ENCODE data around the gene THAP6. TPM values are rescaled to one million over a fixed set of nuclear protein-coding genes. Genes with fewer than 3 reads are reported as not detected.

Gene THAP6
- polyA plus RNA-seq, 5 donors: 17.8 to 39.9 (median 32.4) TPM

DNA sequence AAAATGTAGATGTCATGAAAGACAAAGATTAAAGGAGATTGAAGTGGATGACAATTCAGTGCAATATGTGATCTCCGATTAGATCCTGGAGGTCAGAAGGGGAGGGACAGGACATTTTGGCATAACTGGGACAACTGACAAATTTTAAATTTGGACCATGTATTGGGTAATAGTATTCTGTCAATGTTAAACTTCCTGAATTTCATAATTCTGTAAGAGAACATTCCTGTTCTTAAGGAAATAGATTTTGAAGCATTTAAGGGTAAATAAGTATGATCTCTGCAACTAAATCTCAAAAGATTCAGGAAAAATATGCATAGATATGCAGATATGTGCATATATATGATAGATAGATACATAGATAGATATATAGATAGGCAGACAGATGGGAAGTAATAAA lies 52.6 kb downstream of the THAP6 start:
- no peak for DNase-seq

DNA sequence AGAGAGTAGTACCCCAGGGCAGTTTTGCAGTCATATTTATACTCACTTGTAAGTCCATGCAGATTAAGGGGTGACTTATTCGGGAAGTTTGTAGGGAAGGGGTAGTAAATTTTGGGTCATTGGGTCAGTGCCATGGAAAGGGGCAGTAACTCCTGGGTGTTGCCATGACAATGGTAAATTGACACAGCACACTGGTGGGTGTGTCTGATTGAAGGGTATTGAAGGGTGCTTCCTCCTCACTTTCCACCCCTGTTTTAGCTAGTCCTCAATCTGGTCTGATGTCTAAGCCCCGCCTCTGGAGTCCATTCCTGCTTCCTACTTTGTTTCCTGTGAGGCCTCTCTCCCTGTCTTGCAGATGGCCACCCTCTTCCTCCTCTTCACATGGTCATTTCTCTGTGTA lies 53.5 kb downstream of the THAP6 start:
- no peak for DNase-seq

Other genes with a start within 250 kb of the THAP6 start
- 10 to 100 TPM; 31.9 to 47.3 (median 44.0) TPM for gene RCHY1, start 70 bp upstream of the THAP6 start, polyA plus RNA-seq (ENCODE audit: insufficient read depth in 1 of 5, insufficient read length in 5 of 5, low replicate concordance in 1 of 5)
- gene ODAPH, start 41.6 kb downstream of the THAP6 start, polyA plus RNA-seq (ENCODE audit: insufficient read depth in 1 of 5, insufficient read length in 5 of 5, low replicate concordance in 1 of 5): under 1 TPM in 3 of 5 donors, not detected in 2; 0.08 to 0.64 (median 0.19) TPM
- gene CDKL2, start 116.1 kb downstream of the THAP6 start, polyA plus RNA-seq (ENCODE audit: insufficient read depth in 1 of 5, insufficient read length in 5 of 5, low replicate concordance in 1 of 5): 1 to 10 TPM; 2.4 to 6.2 (median 5.5) TPM
- 100 to 1,000 TPM in 4 of 5 donors, 10 to 100 TPM in 1; 97.6 to 157 (median 127) TPM for gene G3BP2, start 158.9 kb downstream of the THAP6 start, polyA plus RNA-seq (ENCODE audit: insufficient read depth in 1 of 5, insufficient read length in 5 of 5, low replicate concordance in 1 of 5)
- 10 to 100 TPM; 65.2 to 87.4 (median 76.7) TPM for gene USO1, start 210.1 kb downstream of the THAP6 start, polyA plus RNA-seq (ENCODE audit: insufficient read depth in 1 of 5, insufficient read length in 5 of 5, low replicate concordance in 1 of 5)